SK-N-SH (cell line): ENCODE results near the gene LTK.

Source experiments
- EP300 ChIP-seq, 2 experiments: IDR thresholded peaks; 2 replicates each; pipeline versions ENCODE4 v1.4.0 to v1.6.1; 2012; ENCODE audit warnings: borderline replicate concordance in 1 of 2, low read depth in 1 of 2, low read length in 1 of 2
- GATA2 ChIP-seq: sonication (generic); formaldehyde crosslinking; IDR thresholded peaks from 2 replicates; pipeline ENCODE4 v1.5.0; 2020; ENCODE audit warnings: mild to moderate bottlenecking, missing genetic modification reagents
- POLR2AphosphoS5 ChIP-seq: IDR thresholded peaks from 2 replicates; pipeline ENCODE4 v1.6.1; 2012; ENCODE audit warnings: low read depth, low read length
- RCOR1 ChIP-seq: fragments of 150-350 bp; IDR thresholded peaks from 2 replicates; pipeline ENCODE4 v1.6.1; 2017; ENCODE audit warnings: antibody characterized with exemption, low read length
- TF ChIP-seq, protein P1 (sequence below): fragments of 200-600 bp; sonication (generic); IDR thresholded peaks from 2 replicates; pipeline ENCODE4 v1.6.1; 2017; ENCODE audit warnings: antibody characterized with exemption, mild to moderate bottlenecking, moderate library complexity

DNA sequence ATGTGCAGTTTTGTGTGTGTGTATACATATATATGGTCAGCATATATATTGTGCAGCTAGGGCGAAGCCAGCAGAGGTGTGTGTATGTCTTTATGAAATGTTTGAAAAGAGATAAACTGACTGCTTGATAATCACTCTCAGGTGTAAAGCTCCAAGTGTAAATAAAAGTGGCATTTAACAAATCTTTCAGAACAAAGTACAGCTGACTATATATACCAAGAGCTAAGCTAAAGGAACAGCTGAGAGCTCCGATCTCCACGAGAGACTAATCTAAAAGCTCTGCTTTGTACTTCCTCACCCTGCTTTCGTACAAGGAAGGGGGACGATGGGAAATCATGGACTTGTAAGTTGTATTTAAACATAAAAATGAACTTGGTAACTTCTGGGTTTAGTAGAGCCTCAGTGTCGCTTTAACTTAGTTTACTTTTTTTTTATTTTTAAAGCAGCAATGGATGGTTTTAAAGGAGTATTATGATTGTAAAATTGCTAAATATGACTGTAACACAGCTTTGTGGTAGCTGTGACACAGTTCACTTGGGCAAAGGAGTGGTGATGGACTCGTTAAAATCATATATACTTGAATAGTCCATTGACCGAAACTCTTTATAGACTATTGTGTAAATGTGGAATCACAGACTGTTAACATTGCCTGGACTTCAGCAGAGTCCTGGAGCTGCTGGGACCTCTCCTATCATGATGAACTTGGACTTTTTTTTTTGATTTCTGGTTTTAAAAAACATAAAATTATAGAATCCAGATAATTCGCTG is 31.3 kb downstream of the LTK start:
- TF ChIP-seq RCOR1 (no peak), POLR2AphosphoS5 (no peak), EP300 (IDR thresholded peaks at IDR 0.05; ENCODE audit: borderline replicate concordance in 1 of 2, low read depth in 1 of 2, low read length in 1 of 2) (no peak), GATA2 (CRISPR knock-in tag) (no peak)
- TF ChIP-seq, protein P1, sequence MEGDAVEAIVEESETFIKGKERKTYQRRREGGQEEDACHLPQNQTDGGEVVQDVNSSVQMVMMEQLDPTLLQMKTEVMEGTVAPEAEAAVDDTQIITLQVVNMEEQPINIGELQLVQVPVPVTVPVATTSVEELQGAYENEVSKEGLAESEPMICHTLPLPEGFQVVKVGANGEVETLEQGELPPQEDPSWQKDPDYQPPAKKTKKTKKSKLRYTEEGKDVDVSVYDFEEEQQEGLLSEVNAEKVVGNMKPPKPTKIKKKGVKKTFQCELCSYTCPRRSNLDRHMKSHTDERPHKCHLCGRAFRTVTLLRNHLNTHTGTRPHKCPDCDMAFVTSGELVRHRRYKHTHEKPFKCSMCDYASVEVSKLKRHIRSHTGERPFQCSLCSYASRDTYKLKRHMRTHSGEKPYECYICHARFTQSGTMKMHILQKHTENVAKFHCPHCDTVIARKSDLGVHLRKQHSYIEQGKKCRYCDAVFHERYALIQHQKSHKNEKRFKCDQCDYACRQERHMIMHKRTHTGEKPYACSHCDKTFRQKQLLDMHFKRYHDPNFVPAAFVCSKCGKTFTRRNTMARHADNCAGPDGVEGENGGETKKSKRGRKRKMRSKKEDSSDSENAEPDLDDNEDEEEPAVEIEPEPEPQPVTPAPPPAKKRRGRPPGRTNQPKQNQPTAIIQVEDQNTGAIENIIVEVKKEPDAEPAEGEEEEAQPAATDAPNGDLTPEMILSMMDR, result no peak
